HCT116 (cell line): ENCODE results near the gene CYP2A6. TPM values are rescaled to one million over a fixed set of nuclear protein-coding genes. Genes with fewer than 3 reads are reported as not detected.
"Not testable (repeated sequence)": the region's sequence is repeated elsewhere in the genome, so short reads cannot be mapped to it uniquely, and the experiment has no call there.

Experiments
- ATAC-seq: fragments of 200-7000 bp; cut with Tn5 transposase; 2 replicates; pipeline ENCODE4 v1.9.1; 2020; ENCODE audit warnings: mild to moderate bottlenecking, moderate library complexity
- BruUV-seq: library from RNA; stranded (reverse); fragments of 400-500 nt; replicated peaks from 2 replicates; lab custom pipeline; 2021; lab: Mats Ljungman, UMichigan
- CTCF ChIA-PET: fragments of 300-600 bp; sonication (Branson Sonifier 250); formaldehyde crosslinking; loops from one replicate; lab custom pipeline; 2021; ENCODE audit warnings: antibody characterized with exemption; lab: Charles Lee
- POLR2A ChIA-PET: fragments of 300-600, 350-600 bp; sonication (Branson Sonifier 250); formaldehyde crosslinking; loops from one replicate; lab custom pipeline; 2021; ENCODE audit warnings: antibody characterized with exemption; lab: Charles Lee
- RAD21 ChIA-PET, 2 experiments: fragments of 300-600 bp; sonication (Branson Sonifier 250); formaldehyde crosslinking; loops; one replicate each; lab custom pipeline; 2023; ENCODE audit warnings: low total read pairs in 2 of 2; ENCODE audit not compliant: uncharacterized antibody in 2 of 2, unreplicated experiment in 2 of 2, low non-redundant PET in 1 of 2; lab: Charles Lee
- DNase-seq: peaks from one replicate; pipeline ENCODE4 v3.0.0-alpha.2; 2010; ENCODE audit warnings: low read depth, low spot score
- H2AFZ ChIP-seq: fragments of 200-600 bp; shearing (Covaris generic), sonication (generic); 2 replicates; pipeline ENCODE4 v1.6.1; 2017; ENCODE audit warnings: low read depth, mixed run types, mixed read lengths, antibody characterized with exemption, low read length; ENCODE audit not compliant: poor library complexity, severe bottlenecking
- H3K27ac ChIP-seq: 2 replicates; pipeline ENCODE4 v1.5.1; 2012; ENCODE audit warnings: low read depth, low read length
- H3K27me3 ChIP-seq: fragments of 200-600 bp; sonication (generic); 2 replicates; pipeline ENCODE4 v1.6.1; 2016; ENCODE audit warnings: mixed run types, low read length, mixed read lengths; ENCODE audit not compliant: insufficient read depth
- H3K36me3 ChIP-seq, 2 experiments: fragments of 200-500 bp in 1 of 2; fragments of 200-600 bp in 1 of 2; sonication (Bioruptor generic) in 1 of 2; sonication (generic) in 1 of 2; 2 replicates each; pipeline versions ENCODE4 v1.5.1 to v1.6.1; 2014 to 2016; ENCODE audit warnings: low read length in 2 of 2, inconsistent platforms in 1 of 2, mixed read lengths in 1 of 2, mixed run types in 1 of 2; ENCODE audit not compliant: insufficient read depth in 2 of 2, control insufficient read depth in 1 of 2
- H3K4me1 ChIP-seq, 2 experiments: fragments of 200-600 bp in 1 of 2; sonication (generic) in 1 of 2; 2 replicates each; pipeline versions ENCODE4 v1.5.1 to v1.6.1; 2012 to 2017; ENCODE audit warnings: low read length in 2 of 2, inconsistent platforms in 1 of 2, mild to moderate bottlenecking in 1 of 2, mixed read lengths in 1 of 2, mixed run types in 1 of 2, moderate library complexity in 1 of 2; ENCODE audit not compliant: insufficient read depth in 2 of 2, control insufficient read depth in 1 of 2
- H3K4me2 ChIP-seq: fragments of 200-600 bp; sonication (generic); 2 replicates; pipeline ENCODE4 v1.6.1; 2017; ENCODE audit warnings: mixed run types, low read length, mixed read lengths
- H3K4me3 ChIP-seq, 2 experiments: fragments of 200-600 bp in 1 of 2; sonication (generic) in 1 of 2; replicated peaks in 1 of 2; 2 replicates each; pipeline ENCODE4 v1.5.1; 2011 to 2016; ENCODE audit warnings: low read length in 2 of 2, control low read depth in 1 of 2, low read depth in 1 of 2, mild to moderate bottlenecking in 1 of 2, mixed read lengths in 1 of 2, mixed run types in 1 of 2
- H3K79me2 ChIP-seq: fragments of 200-600 bp; sonication (generic); 2 replicates; pipeline ENCODE4 v1.6.1; 2017; ENCODE audit warnings: mild to moderate bottlenecking, mixed run types, low read length, moderate library complexity, mixed read lengths; ENCODE audit not compliant: insufficient read depth
- H3K9ac ChIP-seq: fragments of 200-600 bp; sonication (generic); 2 replicates; pipeline ENCODE4 v1.6.1; 2016; ENCODE audit warnings: low read length, mixed read lengths
- H3K9me2 ChIP-seq: fragments of 200-600 bp; sonication (generic), shearing (Covaris generic); 2 replicates; pipeline ENCODE4 v1.6.1; 2017; ENCODE audit warnings: mixed run types, mild to moderate bottlenecking, moderate library complexity; ENCODE audit not compliant: insufficient read depth
- H3K9me3 ChIP-seq, 2 experiments: fragments of 200-500 bp in 1 of 2; fragments of 200-600 bp in 1 of 2; sonication (Bioruptor generic) in 1 of 2; sonication (generic) in 1 of 2; 2 replicates each; pipeline ENCODE4 v1.6.1; 2014 to 2017; ENCODE audit warnings: low read length in 2 of 2, mixed read lengths in 2 of 2, inconsistent platforms in 1 of 2, low read depth in 1 of 2, mild to moderate bottlenecking in 1 of 2, mixed run types in 1 of 2, moderate library complexity in 1 of 2; ENCODE audit not compliant: control insufficient read depth in 1 of 2, insufficient read depth in 1 of 2
- H4K20me1 ChIP-seq: fragments of 200-600 bp; sonication (generic), shearing (Covaris generic); 2 replicates; pipeline ENCODE4 v1.6.1; 2017; ENCODE audit warnings: mixed run types, mild to moderate bottlenecking, moderate library complexity; ENCODE audit not compliant: insufficient read depth
- EGR1 ChIP-seq: IDR thresholded peaks from 2 replicates; pipeline ENCODE4 v1.6.1; 2012; ENCODE audit warnings: low read depth
- ELF1 ChIP-seq: IDR thresholded peaks from 2 replicates; pipeline ENCODE4 v1.6.1; 2012; ENCODE audit warnings: low read depth, borderline replicate concordance
- RAD21 ChIP-seq: IDR thresholded peaks from 2 replicates; pipeline ENCODE4 v1.6.1; 2012; ENCODE audit warnings: low read depth, mild to moderate bottlenecking
- SRF ChIP-seq: IDR thresholded peaks from 2 replicates; pipeline ENCODE4 v1.6.1; 2012; ENCODE audit warnings: low read depth
- intact Hi-C: fragments of 100-400 bp; cut with micrococcal nuclease; formaldehyde crosslinking; loops from 2 replicates; pipeline ENCODE4 v1.10.0; 2022
- total RNA-seq: library from RNA; stranded (reverse); gene quantifications from one replicate; pipeline ENCODE4 v1.2.1, GENCODE V29; 2021; ENCODE audit not compliant: unreplicated experiment
- TF ChIP-seq, protein P1 (sequence below), 3 experiments: fragments of 200-600 bp in 1 of 3; sonication (generic) in 1 of 3; IDR thresholded peaks in 2 of 3; conservative IDR thresholded peaks in 1 of 3; 2 replicates each; pipeline ENCODE4 v1.5.1; 2012 to 2017; ENCODE audit warnings: low read depth in 2 of 3, low read length in 2 of 3, antibody characterized with exemption in 1 of 3, borderline replicate concordance in 1 of 3, control low read depth in 1 of 3, mild to moderate bottlenecking in 1 of 3, mixed read lengths in 1 of 3, mixed run types in 1 of 3, moderate library complexity in 1 of 3; ENCODE audit not compliant: insufficient read depth in 1 of 3

CYP2A6 gene
- total RNA-seq, 1 experiment from 2014 or later = 0.57 TPM

GRCh38 chr19:40822161-40822560 lies 28.1 kb downstream of the CYP2A6 start:
- H3K36me3 ChIP-seq = no peaks in the 10 kb centered on the region
- H3K9me3 ChIP-seq = no peaks in the 10 kb centered on the region
- no peaks in the 10 kb centered on the region for H3K9me2 ChIP-seq
- no peak for DNase-seq
- ChIA-PET CTCF (no interaction called here), POLR2A (no interaction called here), RAD21 (no interaction called here)
- H3K27ac ChIP-seq = no peak overlapping the region
- H2AFZ ChIP-seq = no peak overlapping the region
- no peaks in the 10 kb centered on the region for H3K27me3 ChIP-seq
- intact Hi-C loops = no loop called here
- no peaks in the 10 kb centered on the region for H3K79me2 ChIP-seq
- peaks cover 12 to 25% of the 10 kb centered on the region in 2 experiments; a peak in 3 of 4 replicates for H3K4me1 ChIP-seq
- H3K9ac ChIP-seq = no peak overlapping the region
- no peak overlapping the region for H3K4me2 ChIP-seq
- H4K20me1 ChIP-seq = no peaks in the 10 kb centered on the region
- no peak for ATAC-seq
- TF ChIP-seq ELF1 (no peak), EGR1 (no peak), SRF (no peak)
- no TSS peak for BruUV-seq
- H3K4me3 ChIP-seq = no peak overlapping the region

DNA sequence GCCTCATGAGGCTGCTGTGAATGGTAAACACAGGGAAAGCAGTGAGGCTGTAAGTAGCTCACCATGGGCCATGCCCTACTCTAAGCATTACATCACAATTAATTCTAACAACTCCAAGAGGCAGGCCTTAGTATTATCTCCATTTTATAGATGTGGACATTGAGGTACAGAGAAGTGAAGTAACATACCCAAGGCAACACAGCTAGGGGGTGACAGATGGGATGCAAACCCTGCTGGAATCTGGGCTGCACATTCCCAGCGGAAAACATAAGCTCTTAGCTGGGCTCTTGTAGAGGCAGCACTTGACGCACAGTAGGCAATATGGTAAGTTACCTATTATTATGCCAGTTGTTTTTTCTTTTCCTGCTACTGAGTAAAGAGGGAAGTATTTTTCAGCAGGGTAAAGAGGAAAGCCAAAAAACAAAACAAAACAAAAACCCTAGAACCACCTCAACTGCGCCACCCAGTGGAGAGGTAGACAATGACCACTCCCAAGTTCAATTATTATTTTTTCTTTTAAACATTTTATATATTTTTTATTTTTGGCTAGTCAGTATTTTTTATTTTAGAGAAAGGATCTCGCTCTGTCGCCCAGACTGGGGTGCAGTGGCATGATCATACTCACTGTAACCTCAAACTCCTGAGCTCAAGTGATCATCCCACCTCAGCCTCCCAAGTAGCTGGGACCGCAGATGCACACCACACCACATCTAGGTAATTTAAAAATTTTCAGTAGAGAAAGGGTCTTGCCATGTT lies 30.6 kb downstream of the CYP2A6 start:
- H3K27me3 ChIP-seq, H3K79me2 ChIP-seq: not testable (repeated sequence)
- intact Hi-C loops = loop anchor here (10.0 kb wide), 1 partner anchor 325 kb away; no protein-coding TSS in a partner anchor
- TF ChIP-seq RAD21 = peak; percentile 68
- TF ChIP-seq, protein P1, sequence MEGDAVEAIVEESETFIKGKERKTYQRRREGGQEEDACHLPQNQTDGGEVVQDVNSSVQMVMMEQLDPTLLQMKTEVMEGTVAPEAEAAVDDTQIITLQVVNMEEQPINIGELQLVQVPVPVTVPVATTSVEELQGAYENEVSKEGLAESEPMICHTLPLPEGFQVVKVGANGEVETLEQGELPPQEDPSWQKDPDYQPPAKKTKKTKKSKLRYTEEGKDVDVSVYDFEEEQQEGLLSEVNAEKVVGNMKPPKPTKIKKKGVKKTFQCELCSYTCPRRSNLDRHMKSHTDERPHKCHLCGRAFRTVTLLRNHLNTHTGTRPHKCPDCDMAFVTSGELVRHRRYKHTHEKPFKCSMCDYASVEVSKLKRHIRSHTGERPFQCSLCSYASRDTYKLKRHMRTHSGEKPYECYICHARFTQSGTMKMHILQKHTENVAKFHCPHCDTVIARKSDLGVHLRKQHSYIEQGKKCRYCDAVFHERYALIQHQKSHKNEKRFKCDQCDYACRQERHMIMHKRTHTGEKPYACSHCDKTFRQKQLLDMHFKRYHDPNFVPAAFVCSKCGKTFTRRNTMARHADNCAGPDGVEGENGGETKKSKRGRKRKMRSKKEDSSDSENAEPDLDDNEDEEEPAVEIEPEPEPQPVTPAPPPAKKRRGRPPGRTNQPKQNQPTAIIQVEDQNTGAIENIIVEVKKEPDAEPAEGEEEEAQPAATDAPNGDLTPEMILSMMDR (IDR thresholded peaks at IDR 0.05 in 2 of 3, conservative IDR thresholded peaks at IDR 0.05 in 1 of 3; ENCODE audit: borderline replicate concordance in 1 of 3, insufficient read depth in 1 of 3, low read depth in 2 of 3, low read length in 2 of 3) = peak; percentile 55 to 70 (median 69)
- TF ChIP-seq, all 23 proteins: peak for 2; not testable (repeated sequence) for 21
- Histone ChIP-seq H3K4me1 (peaks cover 12 to 25% of the 10 kb centered on the region in 2 experiments; a peak in 3 of 4 replicates), H3K4me2 (peak overlapping the region; percentile 21; the same call in 1 of the 2 replicates)
- H3K4me3 ChIP-seq, DNase-seq, BruUV-seq, H3K9me2 ChIP-seq, H3K9ac ChIP-seq, H3K27ac ChIP-seq, H3K36me3 ChIP-seq, H2AFZ ChIP-seq, ATAC-seq, H3K9me3 ChIP-seq, H4K20me1 ChIP-seq: not testable (repeated sequence)
- ChIA-PET POLR2A (interaction anchor here (0.5 to 0.6 kb wide), 2 partner anchors 159 to 310 kb away, joined by 3 read pairs; no protein-coding TSS in a partner anchor), CTCF (interaction anchor here (1.0 to 3.1 kb wide), 9 partner anchors 9 to 325 kb away, joined by 3 to 25 read pairs (median 6); partner anchors contain the start of genes ACTMAP and SNRPA), RAD21 (interaction anchor here (0.6 to 1.5 kb wide), 2 partner anchors 42 to 157 kb away, joined by 3 to 6 read pairs; partner anchors contain the start of gene RAB4B (in 1 of the 2))
